ENCODE measurements around the gene PCDH10.

The PCDH10 gene

DNA sequence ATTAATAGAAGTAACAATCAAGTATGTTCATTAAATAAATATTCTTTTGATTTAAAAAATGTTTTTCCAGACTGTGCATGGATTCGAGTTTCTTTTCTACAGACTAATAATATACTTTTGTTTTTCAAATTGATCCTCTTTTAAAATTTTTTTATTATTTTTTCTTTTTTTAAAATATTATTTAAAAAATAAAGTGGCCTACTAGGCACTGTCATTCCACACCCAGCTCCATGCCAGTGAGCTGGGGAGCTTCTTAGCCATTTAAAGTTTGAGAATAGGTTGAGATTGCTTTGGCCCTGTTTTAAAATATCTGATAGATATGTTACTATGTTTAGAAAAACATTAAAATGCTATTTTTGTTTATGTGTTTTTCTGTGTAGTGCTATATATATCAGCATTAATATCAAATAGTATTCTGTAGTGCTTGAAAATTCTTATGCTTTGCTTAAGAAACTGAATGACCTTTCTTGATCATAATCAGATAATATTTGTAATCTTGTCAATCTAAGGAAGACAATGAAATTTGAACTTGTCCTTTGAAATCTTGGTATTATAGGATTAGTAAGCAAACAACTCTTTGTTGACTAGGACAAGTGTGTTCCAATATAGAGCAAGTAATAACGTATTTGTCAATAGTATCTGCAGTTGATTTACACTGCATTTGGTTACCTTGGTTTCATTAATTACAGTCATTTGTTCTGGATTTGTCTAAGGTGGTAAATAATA lies 12.6 kb downstream of the PCDH10 start:
- no peak for DNase-seq (ENCODE audit: low read depth in 1 of 2, low spot score in 1 of 2)
- TF ChIP-seq POLR2AphosphoS5 (IDR thresholded peaks at IDR 0.05; ENCODE audit: low read depth) = no peak
- TF ChIP-seq, protein P1, sequence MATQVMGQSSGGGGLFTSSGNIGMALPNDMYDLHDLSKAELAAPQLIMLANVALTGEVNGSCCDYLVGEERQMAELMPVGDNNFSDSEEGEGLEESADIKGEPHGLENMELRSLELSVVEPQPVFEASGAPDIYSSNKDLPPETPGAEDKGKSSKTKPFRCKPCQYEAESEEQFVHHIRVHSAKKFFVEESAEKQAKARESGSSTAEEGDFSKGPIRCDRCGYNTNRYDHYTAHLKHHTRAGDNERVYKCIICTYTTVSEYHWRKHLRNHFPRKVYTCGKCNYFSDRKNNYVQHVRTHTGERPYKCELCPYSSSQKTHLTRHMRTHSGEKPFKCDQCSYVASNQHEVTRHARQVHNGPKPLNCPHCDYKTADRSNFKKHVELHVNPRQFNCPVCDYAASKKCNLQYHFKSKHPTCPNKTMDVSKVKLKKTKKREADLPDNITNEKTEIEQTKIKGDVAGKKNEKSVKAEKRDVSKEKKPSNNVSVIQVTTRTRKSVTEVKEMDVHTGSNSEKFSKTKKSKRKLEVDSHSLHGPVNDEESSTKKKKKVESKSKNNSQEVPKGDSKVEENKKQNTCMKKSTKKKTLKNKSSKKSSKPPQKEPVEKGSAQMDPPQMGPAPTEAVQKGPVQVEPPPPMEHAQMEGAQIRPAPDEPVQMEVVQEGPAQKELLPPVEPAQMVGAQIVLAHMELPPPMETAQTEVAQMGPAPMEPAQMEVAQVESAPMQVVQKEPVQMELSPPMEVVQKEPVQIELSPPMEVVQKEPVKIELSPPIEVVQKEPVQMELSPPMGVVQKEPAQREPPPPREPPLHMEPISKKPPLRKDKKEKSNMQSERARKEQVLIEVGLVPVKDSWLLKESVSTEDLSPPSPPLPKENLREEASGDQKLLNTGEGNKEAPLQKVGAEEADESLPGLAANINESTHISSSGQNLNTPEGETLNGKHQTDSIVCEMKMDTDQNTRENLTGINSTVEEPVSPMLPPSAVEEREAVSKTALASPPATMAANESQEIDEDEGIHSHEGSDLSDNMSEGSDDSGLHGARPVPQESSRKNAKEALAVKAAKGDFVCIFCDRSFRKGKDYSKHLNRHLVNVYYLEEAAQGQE (IDR thresholded peaks at IDR 0.05; ENCODE audit: insufficient replicate concordance, low read depth) = no peak
- TF ChIP-seq GABPA (IDR thresholded peaks at IDR 0.05; ENCODE audit: low read depth) = no peak
- TF ChIP-seq SPI1 (IDR thresholded peaks at IDR 0.05; ENCODE audit: borderline replicate concordance, low read depth) = no peak
- TF ChIP-seq, protein P2, sequence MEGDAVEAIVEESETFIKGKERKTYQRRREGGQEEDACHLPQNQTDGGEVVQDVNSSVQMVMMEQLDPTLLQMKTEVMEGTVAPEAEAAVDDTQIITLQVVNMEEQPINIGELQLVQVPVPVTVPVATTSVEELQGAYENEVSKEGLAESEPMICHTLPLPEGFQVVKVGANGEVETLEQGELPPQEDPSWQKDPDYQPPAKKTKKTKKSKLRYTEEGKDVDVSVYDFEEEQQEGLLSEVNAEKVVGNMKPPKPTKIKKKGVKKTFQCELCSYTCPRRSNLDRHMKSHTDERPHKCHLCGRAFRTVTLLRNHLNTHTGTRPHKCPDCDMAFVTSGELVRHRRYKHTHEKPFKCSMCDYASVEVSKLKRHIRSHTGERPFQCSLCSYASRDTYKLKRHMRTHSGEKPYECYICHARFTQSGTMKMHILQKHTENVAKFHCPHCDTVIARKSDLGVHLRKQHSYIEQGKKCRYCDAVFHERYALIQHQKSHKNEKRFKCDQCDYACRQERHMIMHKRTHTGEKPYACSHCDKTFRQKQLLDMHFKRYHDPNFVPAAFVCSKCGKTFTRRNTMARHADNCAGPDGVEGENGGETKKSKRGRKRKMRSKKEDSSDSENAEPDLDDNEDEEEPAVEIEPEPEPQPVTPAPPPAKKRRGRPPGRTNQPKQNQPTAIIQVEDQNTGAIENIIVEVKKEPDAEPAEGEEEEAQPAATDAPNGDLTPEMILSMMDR (IDR thresholded peaks at IDR 0.05; ENCODE audit: insufficient read depth, low read length) = no peak
- no peaks in the 10 kb centered on the region for H3K27me3 ChIP-seq (ENCODE audit: insufficient read depth, poor library complexity, severe bottlenecking)
- no peak overlapping the region for H3K4me3 ChIP-seq (replicated peaks; ENCODE audit: insufficient read depth, low read length)
- no peak overlapping the region for H3K27ac ChIP-seq (replicated peaks)

DNA sequence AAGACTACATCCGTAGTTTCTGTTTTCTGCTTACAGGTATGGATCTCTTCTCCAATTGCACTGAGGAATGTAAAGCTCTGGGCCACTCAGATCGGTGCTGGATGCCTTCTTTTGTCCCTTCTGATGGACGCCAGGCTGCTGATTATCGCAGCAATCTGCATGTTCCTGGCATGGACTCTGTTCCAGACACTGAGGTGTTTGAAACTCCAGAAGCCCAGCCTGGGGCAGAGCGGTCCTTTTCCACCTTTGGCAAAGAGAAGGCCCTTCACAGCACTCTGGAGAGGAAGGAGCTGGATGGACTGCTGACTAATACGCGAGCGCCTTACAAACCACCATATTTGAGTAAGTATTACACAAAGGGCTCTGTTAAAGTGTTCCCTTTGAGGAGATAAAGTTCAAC lies 13.8 kb downstream of the PCDH10 start:
- Histone ChIP-seq H3K4me3 (replicated peaks; ENCODE audit: insufficient read depth, low read length) (no peak overlapping the region), H3K27me3 (ENCODE audit: insufficient read depth, poor library complexity, severe bottlenecking) (no peaks in the 10 kb centered on the region), H3K27ac (replicated peaks) (no peak overlapping the region)
- no peak for TF ChIP-seq POLR2AphosphoS5 (IDR thresholded peaks at IDR 0.05; ENCODE audit: low read depth)
- TF ChIP-seq, protein P2 (IDR thresholded peaks at IDR 0.05; ENCODE audit: insufficient read depth, low read length) = no peak
- no peak for TF ChIP-seq GABPA (IDR thresholded peaks at IDR 0.05; ENCODE audit: low read depth)
- DNase-seq (ENCODE audit: low read depth in 1 of 2, low spot score in 1 of 2) = no peak

DNA sequence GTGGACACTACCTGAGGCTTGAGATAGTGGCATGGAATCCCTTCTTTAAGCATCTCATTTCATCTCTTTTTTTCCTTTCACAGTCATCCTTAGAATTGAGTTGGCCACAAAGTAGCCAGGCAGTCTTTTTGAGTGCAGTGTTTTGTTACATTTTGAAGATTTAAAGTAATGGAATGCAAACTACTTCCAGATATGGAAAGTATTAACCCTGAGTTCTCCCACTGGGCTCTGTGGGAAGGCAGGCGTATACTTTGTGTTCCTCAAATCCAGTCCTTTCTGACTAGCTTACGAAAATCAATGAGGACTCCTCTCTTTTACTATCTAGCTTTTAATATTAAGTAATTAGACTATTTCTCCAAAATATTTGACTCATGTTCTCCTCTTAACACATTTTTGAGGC lies 29.9 kb downstream of the PCDH10 start:
- H3K27me3 ChIP-seq (ENCODE audit: insufficient read depth, poor library complexity, severe bottlenecking) = no peaks in the 10 kb centered on the region
- DNase-seq (ENCODE audit: low read depth in 1 of 2, low spot score in 1 of 2) = no peak
- no peak overlapping the region for H3K27ac ChIP-seq (replicated peaks)
- TF ChIP-seq POLR2AphosphoS5 (IDR thresholded peaks at IDR 0.05; ENCODE audit: low read depth) = no peak
- TF ChIP-seq SPI1 (IDR thresholded peaks at IDR 0.05; ENCODE audit: borderline replicate concordance, low read depth) = no peak
- TF ChIP-seq, protein P2 (IDR thresholded peaks at IDR 0.05; ENCODE audit: insufficient read depth, low read length) = no peak
- TF ChIP-seq GABPA (IDR thresholded peaks at IDR 0.05; ENCODE audit: low read depth) = no peak
- TF ChIP-seq, protein P1 (IDR thresholded peaks at IDR 0.05; ENCODE audit: insufficient replicate concordance, low read depth) = no peak
- no peak overlapping the region for H3K4me3 ChIP-seq (replicated peaks; ENCODE audit: insufficient read depth, low read length)

DNA sequence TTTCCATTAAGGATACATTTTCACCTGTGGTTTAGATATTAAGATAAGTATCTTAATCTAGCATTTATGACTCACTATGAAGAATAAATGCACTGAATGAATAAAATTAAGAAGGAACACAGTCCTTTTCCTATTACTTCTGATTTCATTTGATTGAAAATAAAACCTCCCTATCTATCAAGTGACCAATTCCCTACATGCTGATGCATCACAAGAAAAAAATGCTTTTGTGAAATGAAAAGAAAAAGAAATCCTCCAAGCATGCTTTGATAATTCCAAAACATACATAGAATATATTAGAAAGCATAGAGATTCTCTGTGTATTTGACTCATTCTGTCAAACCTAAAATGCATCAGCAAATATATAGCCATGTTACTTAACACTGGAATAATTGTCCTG lies 37.1 kb downstream of the PCDH10 start:
- DNase-seq (ENCODE audit: low read depth in 1 of 2, low spot score in 1 of 2) = no peak
- H3K27ac ChIP-seq (replicated peaks) = no peak overlapping the region
- H3K27me3 ChIP-seq (ENCODE audit: insufficient read depth, poor library complexity, severe bottlenecking) = no peaks in the 10 kb centered on the region
- TF ChIP-seq POLR2AphosphoS5 (IDR thresholded peaks at IDR 0.05; ENCODE audit: low read depth) (no peak), GABPA (IDR thresholded peaks at IDR 0.05; ENCODE audit: low read depth) (no peak), SPI1 (IDR thresholded peaks at IDR 0.05; ENCODE audit: borderline replicate concordance, low read depth) (no peak)
- TF ChIP-seq, protein P1 (IDR thresholded peaks at IDR 0.05; ENCODE audit: insufficient replicate concordance, low read depth) = no peak
- TF ChIP-seq, protein P2 (IDR thresholded peaks at IDR 0.05; ENCODE audit: insufficient read depth, low read length) = no peak
- H3K4me3 ChIP-seq (replicated peaks; ENCODE audit: insufficient read depth, low read length) = no peak overlapping the region
